ENCODE results near the gene PON2.
A peak's percentile ranks its signal among the peaks of the same experiment; 100 is the strongest.
"Not testable (repeated sequence)": the region's sequence is repeated elsewhere in the genome, so short reads cannot be mapped to it uniquely, and the experiment has no call there.

PON2 gene

GRCh38 chr7:95398155-95398940 is 36.5 kb downstream of the PON2 start:
- DNase-seq = peak; percentile 50

- peak; percentile 31 for DNase-seq
Observed at GRCh38 chr7:95397381-95397780, 37.4 kb downstream of the PON2 start.

- peak; percentile 94 for DNase-seq
Observed at GRCh38 chr7:95396136-95397032, 38.4 kb downstream of the PON2 start, which contains the start of gene PON3. Gene PON3, minus strand, starts transcription at chr7:95396375. Its CDS starts 25 bp downstream, at chr7:95396350.

- DNase-seq = peak; percentile 77
Observed at GRCh38 chr7:95395755-95396135, 39.1 kb downstream of the PON2 start.

- peak; percentile 9 for DNase-seq
Observed at GRCh38 chr7:95394370-95394769, 40.5 kb downstream of the PON2 start.

- no peak for DNase-seq
Observed at GRCh38 chr7:95391761-95392160, 43.1 kb downstream of the PON2 start.

GRCh38 chr7:95389516-95389915 is 45.3 kb downstream of the PON2 start:
- no peak for DNase-seq

- not testable (repeated sequence) for DNase-seq
Observed at GRCh38 chr7:95379457-95379856, 55.4 kb downstream of the PON2 start.

- no peak for DNase-seq
Observed at GRCh38 chr7:95376632-95377400, 58.0 kb downstream of the PON2 start.

GRCh38 chr7:95375591-95376257 is 59.1 kb downstream of the PON2 start:
- DNase-seq = no peak

- DNase-seq = peak; percentile 17
Observed at GRCh38 chr7:95373323-95373722, 61.5 kb downstream of the PON2 start.

- DNase-seq = peak; percentile 30
Observed at GRCh38 chr7:95368235-95368634, 66.6 kb downstream of the PON2 start.

- DNase-seq = peak; percentile 86
Observed at GRCh38 chr7:95367606-95368005, 67.2 kb downstream of the PON2 start.

- DNase-seq = peak; percentile 67
Observed at GRCh38 chr7:95365151-95365550, 69.7 kb downstream of the PON2 start.

GRCh38 chr7:95357623-95358022 is 77.2 kb downstream of the PON2 start:
- peak; percentile 19 for DNase-seq
